Globus pallidus (tissue), 1 donor: ENCODE results near the gene PDLIM5.
A peak's percentile ranks its signal among the peaks of the same experiment; 100 is the strongest.
"Not testable (repeated sequence)": the region's sequence is repeated elsewhere in the genome, so short reads cannot be mapped to it uniquely, and the experiment has no call there.

Experiments
- DNase-seq: peaks from one replicate; pipeline ENCODE4 v3.0.0-alpha.2; 2015; ENCODE audit warnings: low spot score

The PDLIM5 gene

GRCh38 chr4:94595880-94596483 is 144.2 kb downstream of the PDLIM5 start:
- DNase-seq: peak; percentile 50

GRCh38 chr4:94598758-94599157 is 147.0 kb downstream of the PDLIM5 start:
- no peak for DNase-seq

- no peak for DNase-seq
Measured at GRCh38 chr4:94603170-94603747, 151.5 kb downstream of the PDLIM5 start.

GRCh38 chr4:94605241-94605805 is 153.6 kb downstream of the PDLIM5 start:
- DNase-seq: no peak

DNA sequence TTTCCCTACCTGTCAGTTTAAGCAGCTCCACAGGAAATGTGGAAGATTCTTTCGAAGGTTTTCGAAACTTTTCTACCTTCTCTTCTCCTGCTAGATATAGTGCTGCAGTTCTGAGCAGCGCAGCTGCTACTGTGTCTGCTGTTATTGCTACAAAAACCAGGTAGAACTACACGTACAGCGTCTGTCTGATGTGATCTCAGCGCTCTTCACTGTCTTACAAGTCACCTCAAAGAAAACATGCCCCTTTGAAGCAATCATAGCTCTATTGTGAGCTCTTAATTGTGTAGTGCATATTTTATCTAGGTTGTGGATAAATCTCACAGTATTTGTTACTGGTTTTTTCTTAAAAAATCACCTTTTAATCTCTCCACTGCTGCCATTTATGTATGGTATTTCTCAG is 158.4 kb downstream of the PDLIM5 start:
- DNase-seq: no peak

DNA sequence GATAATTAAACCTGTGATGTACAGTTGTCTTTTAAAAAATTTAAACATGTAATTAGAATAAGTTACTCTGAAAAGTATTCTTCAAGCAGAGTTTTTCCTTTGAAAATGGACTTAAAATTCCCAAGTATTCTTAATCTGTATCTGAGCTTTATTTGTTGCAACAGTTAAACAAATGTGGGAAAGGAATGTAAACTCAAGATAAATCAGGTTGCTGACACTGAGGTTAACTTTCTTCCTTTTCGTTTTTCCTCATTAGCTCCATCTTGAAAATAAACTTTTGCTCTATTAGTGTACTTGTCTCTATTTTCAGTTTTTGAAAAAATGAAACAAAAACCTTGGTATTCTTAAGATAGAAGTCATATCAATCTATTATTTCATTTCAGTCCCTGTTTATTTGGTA is 161.5 kb downstream of the PDLIM5 start:
- no peak for DNase-seq

DNA sequence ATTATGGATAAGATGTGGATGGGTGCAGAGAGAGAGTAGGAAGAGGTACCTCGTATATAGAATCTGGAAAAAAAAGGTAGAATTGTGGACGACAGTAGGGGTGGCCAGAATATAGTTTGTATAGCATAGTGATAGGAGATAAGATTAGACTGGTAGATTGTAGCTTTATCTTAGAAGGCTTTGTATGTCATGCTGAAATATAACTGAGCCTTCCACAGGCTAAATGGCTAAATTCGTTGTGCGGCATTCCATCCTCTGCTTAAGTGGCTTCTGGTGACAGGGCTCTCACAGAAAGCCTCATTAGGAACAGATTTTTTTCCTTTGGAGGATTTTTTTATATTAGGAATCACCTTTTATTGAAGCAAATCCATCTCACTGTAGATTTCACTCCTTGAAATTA is 163.7 kb downstream of the PDLIM5 start:
- no peak for DNase-seq

GRCh38 chr4:94621491-94622080 is 169.8 kb downstream of the PDLIM5 start:
- peak; percentile 45 for DNase-seq

DNA sequence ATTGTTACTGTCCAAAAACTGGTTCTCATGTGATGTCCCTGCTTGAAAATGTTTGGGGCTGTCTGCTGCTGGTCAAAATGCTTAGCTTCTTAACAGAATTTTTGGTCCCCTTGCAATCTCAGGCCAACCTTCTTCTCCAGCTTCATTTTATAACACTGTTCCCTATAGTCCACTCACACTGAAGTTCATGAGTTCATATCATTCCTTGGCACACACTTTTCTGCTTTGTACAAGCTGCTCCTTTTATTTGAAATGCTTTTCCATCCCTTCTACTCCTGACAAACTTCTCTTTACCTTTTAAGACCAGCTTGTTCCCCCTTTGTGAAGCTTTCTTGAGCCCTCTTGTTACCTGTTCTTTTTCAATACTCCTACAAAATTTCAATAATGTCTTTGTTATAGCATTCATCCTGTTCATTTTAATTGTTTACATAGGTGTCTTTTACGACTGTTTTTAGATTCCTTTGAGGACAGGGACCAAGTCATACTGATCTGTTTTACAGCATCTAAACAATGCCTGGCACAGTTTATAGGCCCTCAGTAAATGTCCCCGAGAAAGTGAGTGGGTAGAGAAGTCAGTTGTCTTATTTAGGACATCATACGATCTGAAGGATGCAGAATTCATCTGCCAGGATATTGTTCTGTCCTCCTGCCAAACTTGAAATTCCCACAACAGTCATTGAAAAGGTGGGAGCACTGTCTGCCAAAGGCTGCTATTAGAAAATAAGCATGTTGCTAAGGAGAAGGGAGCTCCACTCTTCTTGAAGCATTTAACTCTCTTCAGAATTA is 171.6 kb downstream of the PDLIM5 start:
- peak; percentile 24 for DNase-seq

DNA sequence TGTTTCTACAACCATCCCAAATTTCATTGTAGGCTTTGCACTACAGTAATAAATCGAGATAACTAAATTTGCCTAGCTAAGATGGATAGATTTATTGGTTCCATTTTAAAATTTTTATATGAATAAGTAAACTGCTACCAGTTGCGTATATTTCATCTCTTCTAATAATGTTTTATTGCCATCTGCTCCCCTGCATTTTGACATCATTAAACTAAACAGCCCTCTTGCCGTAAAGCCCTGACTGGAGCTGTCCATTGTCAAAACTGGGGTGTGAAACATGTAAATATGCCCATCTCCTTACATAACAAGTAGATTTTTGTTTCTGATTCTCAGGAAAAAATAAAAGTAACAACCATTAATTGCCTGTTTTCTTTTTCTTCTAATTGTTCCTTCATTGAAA is 175.2 kb downstream of the PDLIM5 start:
- DNase-seq: no peak

DNA sequence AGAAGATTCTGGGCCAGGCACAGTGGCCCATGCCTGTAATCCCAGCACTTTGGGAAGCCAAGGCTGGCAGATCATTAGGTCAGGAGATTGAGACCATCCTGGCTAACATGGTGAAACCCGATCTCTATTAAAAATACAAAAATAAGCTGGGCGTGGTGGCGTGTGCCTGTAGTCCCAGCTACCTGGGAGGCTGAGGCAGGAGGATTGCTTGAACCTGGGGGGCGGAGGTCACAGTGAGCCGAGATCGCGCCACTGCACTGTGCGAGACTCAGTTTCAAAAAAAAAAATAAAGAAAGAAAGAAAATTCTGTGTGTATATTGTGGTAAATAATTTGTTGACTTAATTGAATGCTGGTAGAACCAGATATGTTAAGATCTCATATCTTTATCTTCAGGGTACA is 177.3 kb downstream of the PDLIM5 start:
- not testable (repeated sequence) for DNase-seq

DNA sequence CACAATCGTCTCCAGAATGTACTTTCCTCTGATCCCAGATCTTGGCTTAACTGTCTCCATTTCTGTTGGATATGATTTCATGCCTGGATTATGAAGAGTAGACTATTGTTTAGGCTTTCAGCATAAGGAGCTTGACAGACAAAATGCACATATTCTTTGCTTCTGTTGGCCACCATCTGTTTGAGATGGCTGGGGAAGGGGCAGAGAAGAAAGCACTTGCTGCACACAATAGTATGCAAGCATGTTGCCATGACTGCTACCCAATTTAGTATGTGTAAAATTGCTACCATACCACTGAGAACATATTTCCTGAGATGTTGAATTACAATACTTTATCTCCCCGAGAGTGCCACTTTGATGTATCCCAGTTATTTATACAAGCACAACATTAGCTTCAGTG is 178.1 kb downstream of the PDLIM5 start:
- no peak for DNase-seq

- no peak for DNase-seq
Measured at GRCh38 chr4:94634271-94634670, 182.5 kb downstream of the PDLIM5 start.

GRCh38 chr4:94635177-94635576 is 183.4 kb downstream of the PDLIM5 start:
- no peak for DNase-seq

GRCh38 chr4:94636004-94636403 is 184.3 kb downstream of the PDLIM5 start:
- DNase-seq: no peak

DNA sequence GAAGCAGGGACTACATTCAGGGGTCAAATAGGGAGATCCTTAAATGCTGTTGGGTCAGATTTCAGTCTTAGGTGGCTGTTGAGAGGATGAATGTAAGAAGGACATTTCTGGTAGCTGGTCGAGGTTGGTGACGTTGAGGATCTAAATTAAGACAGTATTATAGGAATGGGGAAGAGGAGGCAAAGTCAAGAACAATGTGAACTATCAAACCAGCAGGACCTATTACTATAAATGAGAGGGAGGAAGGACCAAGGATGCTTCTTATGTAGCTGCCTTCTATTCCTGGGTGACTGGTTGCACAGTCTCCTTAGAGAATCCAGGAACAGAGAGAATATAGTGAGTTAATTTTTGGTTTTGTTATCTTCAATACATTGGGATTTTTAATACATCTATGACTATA is 187.6 kb downstream of the PDLIM5 start:
- DNase-seq: no peak

GRCh38 chr4:94640151-94640550 is 188.4 kb downstream of the PDLIM5 start:
- no peak for DNase-seq

- DNase-seq: no peak
Measured at GRCh38 chr4:94641702-94642560, 190.2 kb downstream of the PDLIM5 start.

DNA sequence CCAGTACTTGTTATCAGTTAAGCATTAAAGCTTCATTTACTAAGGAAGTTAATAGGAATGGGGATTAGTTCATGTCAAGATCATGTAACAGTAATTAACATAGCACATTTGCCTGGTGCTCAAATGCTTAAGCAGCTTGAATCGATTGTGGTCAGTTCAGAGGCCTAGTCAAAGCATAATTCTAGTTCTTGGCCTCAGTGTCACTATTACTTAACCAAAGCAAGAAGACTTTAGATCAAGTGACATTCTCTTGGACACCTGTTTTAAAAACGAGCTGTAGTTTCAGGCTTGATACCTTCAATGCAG is 190.8 kb downstream of the PDLIM5 start:
- DNase-seq: no peak

DNA sequence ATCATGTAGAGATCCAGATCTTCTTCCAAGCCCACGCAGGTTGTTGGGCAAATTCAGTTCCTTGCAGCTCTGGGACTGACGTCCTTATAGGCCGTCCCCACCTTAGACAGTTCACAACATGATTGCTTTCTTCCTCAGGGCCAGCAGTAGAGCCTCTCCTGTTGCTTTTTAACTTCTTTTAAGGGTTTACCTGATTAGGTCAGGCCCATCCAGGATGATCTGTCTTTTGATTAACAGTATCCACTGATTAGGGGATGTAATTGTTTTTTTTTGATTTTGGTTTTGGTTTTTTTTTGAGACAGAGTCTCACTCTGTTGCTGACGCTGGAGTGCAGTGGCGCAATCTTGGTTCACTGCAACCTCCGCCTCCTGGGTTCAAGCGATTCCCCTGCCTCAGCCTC is 197.0 kb downstream of the PDLIM5 start:
- DNase-seq: no peak

GRCh38 chr4:94649381-94650133 is 197.8 kb downstream of the PDLIM5 start:
- DNase-seq: no peak
